ENCODE data around the gene KRTAP5-4. TPM values are rescaled to one million over a fixed set of nuclear protein-coding genes. Genes with fewer than 3 reads are reported as not detected.

Gene KRTAP5-4
- total RNA-seq, 4 donors from 2014 or later: not detected

DNA sequence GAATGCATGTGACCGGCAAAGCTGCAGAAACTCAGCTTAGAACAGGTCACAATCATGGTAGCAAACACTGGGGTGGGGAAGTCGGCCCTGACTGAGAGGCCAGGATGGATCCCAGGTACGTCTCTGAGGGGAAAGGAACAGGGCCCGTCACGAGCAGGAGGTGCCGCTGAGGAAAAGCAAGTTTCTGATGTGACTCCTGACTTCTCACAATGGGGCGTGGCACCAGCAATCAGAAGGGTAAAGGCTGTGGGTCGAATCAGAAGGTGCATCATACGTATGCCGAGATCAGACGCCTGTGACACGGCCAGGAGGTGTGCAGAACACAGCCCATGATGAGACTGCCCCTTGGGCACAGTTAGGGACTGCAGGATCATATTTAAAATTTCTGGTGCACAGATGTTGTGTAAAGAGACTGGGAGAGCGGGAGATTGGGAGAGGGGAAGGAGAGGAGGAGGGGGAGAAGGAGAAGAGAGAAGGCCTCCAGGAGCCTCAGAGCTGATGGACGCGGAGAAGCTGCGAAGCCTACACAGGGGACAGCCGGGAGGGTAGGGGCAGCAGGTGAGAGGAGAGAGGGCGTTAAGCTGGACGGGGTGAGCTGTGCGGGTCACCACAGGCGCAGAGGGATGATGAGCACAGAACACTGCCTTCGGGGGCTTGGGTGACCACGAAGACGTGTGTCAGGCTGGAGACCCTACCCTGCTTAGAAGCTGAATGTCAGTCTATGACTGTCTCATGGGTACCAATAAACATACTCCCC, 38.4 kb upstream of the KRTAP5-4 start:
- no peak overlapping the region for H3K4me3 ChIP-seq
- H3K36me3 ChIP-seq: no peaks in the 10 kb centered on the region
- peak in 1 of 2 donors; percentile 1 for DNase-seq
- no peak overlapping the region for H3K27ac ChIP-seq
- intact Hi-C loops (cut with DNase I; ENCODE audit: low total_unique reads): no loop called here
- H3K9me3 ChIP-seq: no peaks in the 10 kb centered on the region
- H3K4me1 ChIP-seq: no peaks in the 10 kb centered on the region
- H3K27me3 ChIP-seq: no peaks in the 10 kb centered on the region
- TF ChIP-seq, protein P1, sequence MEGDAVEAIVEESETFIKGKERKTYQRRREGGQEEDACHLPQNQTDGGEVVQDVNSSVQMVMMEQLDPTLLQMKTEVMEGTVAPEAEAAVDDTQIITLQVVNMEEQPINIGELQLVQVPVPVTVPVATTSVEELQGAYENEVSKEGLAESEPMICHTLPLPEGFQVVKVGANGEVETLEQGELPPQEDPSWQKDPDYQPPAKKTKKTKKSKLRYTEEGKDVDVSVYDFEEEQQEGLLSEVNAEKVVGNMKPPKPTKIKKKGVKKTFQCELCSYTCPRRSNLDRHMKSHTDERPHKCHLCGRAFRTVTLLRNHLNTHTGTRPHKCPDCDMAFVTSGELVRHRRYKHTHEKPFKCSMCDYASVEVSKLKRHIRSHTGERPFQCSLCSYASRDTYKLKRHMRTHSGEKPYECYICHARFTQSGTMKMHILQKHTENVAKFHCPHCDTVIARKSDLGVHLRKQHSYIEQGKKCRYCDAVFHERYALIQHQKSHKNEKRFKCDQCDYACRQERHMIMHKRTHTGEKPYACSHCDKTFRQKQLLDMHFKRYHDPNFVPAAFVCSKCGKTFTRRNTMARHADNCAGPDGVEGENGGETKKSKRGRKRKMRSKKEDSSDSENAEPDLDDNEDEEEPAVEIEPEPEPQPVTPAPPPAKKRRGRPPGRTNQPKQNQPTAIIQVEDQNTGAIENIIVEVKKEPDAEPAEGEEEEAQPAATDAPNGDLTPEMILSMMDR (IDR thresholded peaks at IDR 0.05): no peak
- no peak for TF ChIP-seq POLR2A (IDR thresholded peaks at IDR 0.05)

DNA sequence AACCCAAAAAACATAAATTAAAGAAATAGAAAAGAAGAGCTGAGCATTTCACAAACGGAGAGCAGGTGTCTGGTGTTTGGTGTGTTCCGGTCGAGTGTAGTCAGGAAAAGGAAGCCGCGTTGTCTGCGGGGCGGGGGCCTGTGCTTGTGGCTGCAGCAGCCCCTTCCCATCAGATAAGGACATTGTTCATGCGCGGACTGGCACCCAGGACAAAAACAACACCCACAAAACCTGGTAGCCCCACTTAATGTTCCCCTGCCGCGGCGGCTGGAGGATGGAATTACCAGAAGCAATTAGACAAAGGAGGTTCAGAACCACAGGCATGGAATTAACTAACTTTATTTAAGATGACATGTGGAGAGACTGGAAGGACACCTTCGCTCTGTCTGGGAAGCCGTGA, 37.6 kb upstream of the KRTAP5-4 start:
- Histone ChIP-seq H3K27me3 (no peaks in the 10 kb centered on the region), H3K4me3 (no peak overlapping the region), H3K27ac (no peak overlapping the region), H3K36me3 (no peaks in the 10 kb centered on the region), H3K9me3 (no peaks in the 10 kb centered on the region), H3K4me1 (no peaks in the 10 kb centered on the region)
- intact Hi-C loops (cut with DNase I; ENCODE audit: low total_unique reads): no loop called here
- peak in 1 of 2 donors; percentile 8 for DNase-seq
- TF ChIP-seq, protein P1 (IDR thresholded peaks at IDR 0.05): no peak
- no peak for TF ChIP-seq POLR2A (IDR thresholded peaks at IDR 0.05)

DNA sequence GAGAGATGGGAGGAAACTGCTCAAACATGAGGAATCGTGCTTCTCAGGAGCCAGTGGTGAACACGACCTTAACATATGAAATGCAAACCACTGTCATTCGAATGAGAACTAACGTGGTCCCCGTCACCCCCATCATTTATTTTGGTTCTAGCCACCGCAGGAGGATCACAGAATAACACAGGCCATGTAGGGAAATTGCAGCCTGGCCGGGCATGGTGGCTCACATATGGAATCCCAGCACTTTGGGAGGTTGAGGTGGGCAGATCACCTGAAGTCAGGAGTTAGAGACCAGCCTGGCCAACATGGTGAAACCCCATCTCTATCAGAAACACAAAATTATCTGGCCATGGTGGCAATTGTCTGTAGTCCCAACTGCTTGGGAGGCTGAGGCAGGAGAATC, 34.7 kb upstream of the KRTAP5-4 start:
- no peak for DNase-seq
- no peaks in the 10 kb centered on the region for H3K4me1 ChIP-seq
- TF ChIP-seq POLR2A (IDR thresholded peaks at IDR 0.05): no peak
- TF ChIP-seq, protein P1 (IDR thresholded peaks at IDR 0.05): no peak
- H3K27me3 ChIP-seq: no peaks in the 10 kb centered on the region
- no peaks in the 10 kb centered on the region for H3K9me3 ChIP-seq
- no peaks in the 10 kb centered on the region for H3K36me3 ChIP-seq
- no peak overlapping the region for H3K4me3 ChIP-seq
- intact Hi-C loops (cut with DNase I; ENCODE audit: low total_unique reads): no loop called here
- no peak overlapping the region for H3K27ac ChIP-seq

DNA sequence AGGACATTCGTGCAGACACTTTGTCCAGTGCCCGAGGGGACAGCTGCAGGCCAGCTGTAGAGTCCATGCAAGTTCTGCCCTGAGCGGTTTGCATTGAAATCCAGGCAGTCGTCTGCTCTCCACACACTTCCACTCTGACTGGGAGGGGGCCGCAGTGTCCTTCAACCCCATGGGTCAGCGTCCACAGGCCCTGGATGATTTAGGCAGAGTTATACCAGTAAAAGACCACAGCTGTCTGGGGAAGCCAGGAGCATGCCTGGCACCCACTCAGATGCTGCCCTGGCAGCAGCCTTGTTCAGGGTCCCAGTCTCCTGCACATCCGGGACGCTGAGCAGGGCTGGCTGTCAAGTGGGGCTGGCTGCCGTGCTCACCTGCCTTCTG, 34.1 kb upstream of the KRTAP5-4 start:
- Histone ChIP-seq H3K9me3 (no peaks in the 10 kb centered on the region), H3K27me3 (no peaks in the 10 kb centered on the region), H3K36me3 (no peaks in the 10 kb centered on the region), H3K4me1 (no peaks in the 10 kb centered on the region), H3K4me3 (no peak overlapping the region), H3K27ac (no peak overlapping the region)
- peak in 1 of 2 donors; percentile 6 for DNase-seq
- no peak for TF ChIP-seq POLR2A (IDR thresholded peaks at IDR 0.05)
- TF ChIP-seq, protein P1 (IDR thresholded peaks at IDR 0.05): no peak
- intact Hi-C loops (cut with DNase I; ENCODE audit: low total_unique reads): no loop called here

DNA sequence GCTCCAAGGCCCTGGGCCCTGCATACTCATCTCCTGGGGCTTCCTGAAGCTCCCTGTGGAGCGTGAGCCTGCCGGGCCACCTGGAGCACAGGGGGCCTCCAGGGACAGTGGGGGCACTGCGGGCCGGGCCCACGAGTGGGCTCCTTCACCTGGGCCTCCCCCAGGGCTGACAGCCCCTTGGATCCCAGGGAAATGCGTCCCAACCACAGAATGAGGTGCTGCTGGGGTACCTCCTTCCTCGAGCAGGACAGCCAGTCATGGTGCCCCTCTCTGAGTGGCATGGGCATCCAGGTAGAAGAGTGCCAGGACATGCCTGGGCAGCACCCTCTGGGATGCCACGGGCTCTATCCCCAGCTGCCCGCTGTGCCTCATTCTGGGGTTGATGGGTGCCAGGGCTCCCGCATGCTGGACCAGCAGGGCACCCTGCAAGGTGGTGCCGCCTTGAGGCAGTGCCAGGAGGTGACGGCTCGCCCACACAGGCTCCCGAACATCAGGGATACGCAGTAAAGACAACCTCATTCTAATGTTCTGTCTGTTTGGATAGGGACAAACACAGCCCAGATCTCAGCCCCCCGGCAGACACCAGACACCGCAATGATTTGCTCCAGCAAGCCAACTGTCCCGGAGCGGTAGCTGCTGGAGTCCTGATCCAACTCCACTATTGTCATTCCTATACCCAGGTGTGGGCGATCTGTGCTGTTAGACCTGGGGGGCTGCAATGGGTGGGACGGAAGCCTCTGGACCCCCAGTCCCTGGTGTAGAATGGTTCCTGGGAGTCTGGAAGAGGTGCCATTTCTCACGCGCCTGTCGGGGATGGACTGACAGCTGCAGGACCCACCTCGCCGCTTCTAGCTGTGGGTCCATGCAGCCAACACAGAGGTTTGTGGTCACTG, 33.5 kb upstream of the KRTAP5-4 start:
- H3K4me1 ChIP-seq: no peaks in the 10 kb centered on the region
- H3K27me3 ChIP-seq: no peaks in the 10 kb centered on the region
- TF ChIP-seq, protein P1 (IDR thresholded peaks at IDR 0.05): no peak
- no peak for TF ChIP-seq POLR2A (IDR thresholded peaks at IDR 0.05)
- peak in 1 of 2 donors; percentile 10 for DNase-seq
- H3K36me3 ChIP-seq: no peaks in the 10 kb centered on the region
- intact Hi-C loops (cut with DNase I; ENCODE audit: low total_unique reads): no loop called here
- no peaks in the 10 kb centered on the region for H3K9me3 ChIP-seq
- H3K4me3 ChIP-seq: no peak overlapping the region
- no peak overlapping the region for H3K27ac ChIP-seq
